ENCODE results near the gene NR2F1.

The NR2F1 gene

DNA sequence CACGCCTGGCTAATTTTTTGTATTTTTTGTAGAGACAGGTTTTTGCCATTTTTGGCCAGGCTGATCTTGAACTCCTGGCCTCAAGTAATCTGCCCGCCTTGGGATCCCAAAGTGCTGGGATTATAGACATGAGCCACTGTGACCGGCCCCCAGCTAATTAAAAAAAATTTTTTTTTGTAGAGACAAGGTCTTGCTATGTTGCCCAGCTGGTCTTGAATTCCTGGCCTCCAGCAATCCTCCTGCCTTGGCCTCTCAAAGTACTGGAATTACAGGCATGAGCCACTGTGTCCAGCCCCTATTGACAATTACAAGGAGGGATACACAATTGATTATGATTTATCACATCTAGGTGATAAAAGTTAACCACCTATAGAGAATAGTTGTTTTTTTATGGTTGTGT is 59.5 kb downstream of the NR2F1 start:
- no peak for DNase-seq

Measured in hematopoietic multipotent progenitor cell treated with erythropoietin and hydrocortisone succinate and interleukin-3 and kit ligand, for 8 days (in vitro differentiated cells).